Neural crest cell (in vitro differentiated cells): ENCODE results near the gene PGAM1. TPM values are rescaled to one million over a fixed set of nuclear protein-coding genes. Genes with fewer than 3 reads are reported as not detected.
A peak's percentile ranks its signal among the peaks of the same experiment; 100 is the strongest.

Experiments used
- DNase-seq: peaks from one replicate; pipeline ENCODE4 v3.0.0; 2021; ENCODE audit warnings: low read depth, mixed read lengths, low spot score
- H3K27ac Mint-ChIP-seq: one replicate; pipeline ENCODE4 v1.8.0; 2021; ENCODE audit warnings: mild to moderate bottlenecking, mixed read lengths; ENCODE audit not compliant: unreplicated experiment
- H3K27me3 Mint-ChIP-seq: 2 replicates; pipeline ENCODE4 v1.8.0; 2021; ENCODE audit warnings: low read depth, mild to moderate bottlenecking, mixed read lengths
- H3K36me3 Mint-ChIP-seq: 2 replicates; pipeline ENCODE4 v1.8.0; 2021; ENCODE audit warnings: low read depth, mild to moderate bottlenecking, mixed read lengths
- H3K4me1 Mint-ChIP-seq: 2 replicates; pipeline ENCODE4 v1.8.0; 2021; ENCODE audit warnings: mixed read lengths
- H3K4me3 Mint-ChIP-seq: one replicate; pipeline ENCODE4 v1.8.0; 2021; ENCODE audit warnings: mild to moderate bottlenecking, mixed read lengths
- H3K9me3 Mint-ChIP-seq: 2 replicates; pipeline ENCODE4 v1.8.0; 2021; ENCODE audit warnings: mixed read lengths
- CTCF ChIP-seq: fragments of 200-600 bp; sonication (generic); conservative IDR thresholded peaks from 2 replicates; pipeline ENCODE4 v1.5.0; 2021; ENCODE audit warnings: antibody characterized with exemption, mild to moderate bottlenecking
- total RNA-seq: library from RNA; stranded (reverse); gene quantifications from 2 replicates; pipeline ENCODE4 v1.2.1, GENCODE V29; 2021

The PGAM1 gene
- total RNA-seq, 1 donor from 2014 or later, result 313 TPM

DNA sequence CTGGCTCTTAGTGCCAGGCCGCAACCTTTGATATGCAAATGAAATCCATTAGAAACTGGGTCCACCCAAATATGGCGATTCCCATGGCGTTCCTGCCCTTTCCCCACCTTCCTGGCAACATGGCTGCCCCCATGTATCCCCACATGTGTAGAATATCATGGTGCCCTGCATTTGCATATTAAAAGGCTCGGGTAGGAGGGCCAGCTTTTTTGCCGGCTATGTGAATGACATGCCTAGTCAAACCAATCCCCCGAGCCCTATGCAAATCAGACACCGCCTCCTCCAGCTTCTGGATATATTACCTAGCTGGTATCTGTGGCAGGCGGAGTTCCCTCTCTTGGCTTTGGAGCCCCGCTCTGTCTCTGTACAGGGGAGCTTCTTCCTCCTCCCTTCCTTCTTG lies 53.9 kb downstream of the PGAM1 start:
- Mint-ChIP-seq H3K4me3 (no peak overlapping the region), H3K27me3 (no peaks in the 10 kb centered on the region), H3K9me3 (peaks cover 1% of the 10 kb centered on the region), H3K36me3 (peaks cover 14% of the 10 kb centered on the region), H3K27ac (no peak overlapping the region), H3K4me1 (peaks cover 6% of the 10 kb centered on the region)
- TF ChIP-seq CTCF, result no peak
- DNase-seq, result peak; percentile 29

DNA sequence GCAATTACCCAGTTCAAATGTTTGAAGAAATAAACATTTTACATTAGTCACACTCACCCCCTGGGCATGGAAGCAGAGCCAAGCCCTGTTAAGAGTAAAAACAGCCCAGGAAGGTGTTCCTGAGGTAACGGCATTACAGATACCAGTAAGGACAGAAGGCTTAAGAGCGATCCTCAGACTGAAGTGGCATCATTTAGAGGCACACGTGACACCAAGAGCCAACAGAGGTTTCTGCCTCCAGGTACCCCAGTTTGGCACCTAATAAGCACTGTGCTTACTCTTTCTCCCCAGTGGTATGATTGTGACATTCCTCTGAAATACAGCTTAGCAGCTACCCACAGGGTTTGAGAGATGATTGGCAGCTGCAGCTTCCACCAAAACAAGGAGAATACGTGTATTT lies 55.1 kb downstream of the PGAM1 start:
- Mint-ChIP-seq H3K27ac (no peak overlapping the region), H3K4me1 (peaks cover 6% of the 10 kb centered on the region), H3K36me3 (peaks cover 7% of the 10 kb centered on the region), H3K4me3 (no peak overlapping the region), H3K27me3 (no peaks in the 10 kb centered on the region), H3K9me3 (no peaks in the 10 kb centered on the region)
- DNase-seq, result no peak
- no peak for TF ChIP-seq CTCF

- Mint-ChIP-seq H3K36me3 (peaks cover 1% of the 10 kb centered on the region), H3K4me1 (peaks cover 6% of the 10 kb centered on the region), H3K27ac (no peak overlapping the region), H3K4me3 (no peak overlapping the region), H3K9me3 (no peaks in the 10 kb centered on the region), H3K27me3 (no peaks in the 10 kb centered on the region)
- no peak for TF ChIP-seq CTCF
- DNase-seq, result no peak
Observed at GRCh38 chr10:97482381-97482780, 56.4 kb downstream of the PGAM1 start.

Other genes starting within 250 kb of the PGAM1 start
- 9.7 and 10.6 TPM in 2 replicates for gene SLIT1, start 240.2 kb upstream of the PGAM1 start, total RNA-seq
- gene ARHGAP19, start 133.6 kb upstream of the PGAM1 start, total RNA-seq, result 30.3 and 32.1 TPM in 2 replicates
- 1.6 and 2.2 TPM in 2 replicates for gene FRAT1, start 106.9 kb upstream of the PGAM1 start, total RNA-seq
- gene FRAT2, start 91.5 kb upstream of the PGAM1 start, total RNA-seq, result 8.6 and 8.8 TPM in 2 replicates
- 42.1 and 42.6 TPM in 2 replicates for gene RRP12, start 24.9 kb upstream of the PGAM1 start, total RNA-seq
- gene EXOSC1, start 19.8 kb downstream of the PGAM1 start, total RNA-seq, result 40.3 and 41.8 TPM in 2 replicates
- gene ZDHHC16, start 20.0 kb downstream of the PGAM1 start, total RNA-seq, result 58.1 and 58.2 TPM in 2 replicates
- gene MMS19, start 72.2 kb downstream of the PGAM1 start, total RNA-seq, result 86.4 and 88.7 TPM in 2 replicates
- 6.5 and 8.7 TPM in 2 replicates for gene UBTD1, start 72.7 kb downstream of the PGAM1 start, total RNA-seq
- gene ANKRD2, start 146.6 kb downstream of the PGAM1 start, total RNA-seq, result not detected in 2 replicates
- gene HOGA1, start 158.2 kb downstream of the PGAM1 start, total RNA-seq, result 0.23 and 0.36 TPM in 2 replicates
- gene C10orf62, start 163.5 kb downstream of the PGAM1 start, total RNA-seq, result not detected in 2 replicates
- gene MORN4, start 207.3 kb downstream of the PGAM1 start, total RNA-seq, result 25.9 and 27.2 TPM in 2 replicates
- 19.3 and 19.4 TPM in 2 replicates for gene PI4K2A, start 214.5 kb downstream of the PGAM1 start, total RNA-seq